HEK293 (cell line): Measurements from ENCODE around the gene SRMS.

Experiments
- CTCF ChIP-seq: fragments of 450-650 bp; formaldehyde crosslinking; IDR thresholded peaks from 2 replicates; pipeline ENCODE4 v1.5.1; 2016; ENCODE audit warnings: missing biosample characterization, missing genetic modification characterization
- ZFP37 ChIP-seq: fragments of 450-650 bp; formaldehyde crosslinking; IDR thresholded peaks from 2 replicates; pipeline ENCODE4 v1.5.1; 2016; ENCODE audit warnings: missing biosample characterization, missing genetic modification characterization
- ZNF114 ChIP-seq: fragments of 450-650 bp; formaldehyde crosslinking; IDR thresholded peaks from 2 replicates; pipeline ENCODE4 v1.5.0; 2017; ENCODE audit warnings: missing biosample characterization, missing genetic modification characterization
- ZNF133 ChIP-seq: fragments of 450-650 bp; formaldehyde crosslinking; IDR thresholded peaks from 2 replicates; pipeline ENCODE4 v1.5.1; 2016; ENCODE audit warnings: missing biosample characterization, missing genetic modification characterization
- ZNF202 ChIP-seq: fragments of 450-650 bp; formaldehyde crosslinking; IDR thresholded peaks from 2 replicates; pipeline ENCODE4 v1.5.1; 2016; ENCODE audit warnings: missing biosample characterization, missing genetic modification characterization, borderline replicate concordance
- ZNF248 ChIP-seq: fragments of 450-650 bp; formaldehyde crosslinking; IDR thresholded peaks from 2 replicates; pipeline ENCODE4 v1.5.1; 2017; ENCODE audit warnings: missing biosample characterization, missing genetic modification characterization
- ZNF274 ChIP-seq, 2 experiments: fragments of 200-500 bp in 1 of 2; fragments of 450-650 bp in 1 of 2; sonication (Bioruptor generic) in 1 of 2; formaldehyde crosslinking in 1 of 2; IDR thresholded peaks; 2 replicates each; pipeline versions ENCODE4 v1.5.1 to v1.6.1; 2014 to 2016; ENCODE audit warnings: borderline replicate concordance in 1 of 2, inconsistent platforms in 1 of 2, low read length in 1 of 2, missing biosample characterization in 1 of 2, missing genetic modification characterization in 1 of 2
- ZNF416 ChIP-seq: fragments of 450-650 bp; formaldehyde crosslinking; IDR thresholded peaks from 2 replicates; pipeline ENCODE4 v1.5.1; 2016; ENCODE audit warnings: missing biosample characterization, missing genetic modification characterization
- ZSCAN23 ChIP-seq: fragments of 450-650 bp; formaldehyde crosslinking; IDR thresholded peaks from 2 replicates; pipeline ENCODE4 v1.5.1; 2016; ENCODE audit warnings: missing biosample characterization, missing genetic modification characterization
- ZSCAN5A ChIP-seq: fragments of 450-650 bp; formaldehyde crosslinking; IDR thresholded peaks from 2 replicates; pipeline ENCODE4 v1.5.1; 2016; ENCODE audit warnings: missing biosample characterization, missing genetic modification characterization
- TF ChIP-seq, protein P1 (sequence below): fragments of 450-650 bp; IDR thresholded peaks from 2 replicates; pipeline ENCODE4 v1.5.1; 2018; ENCODE audit warnings: missing biosample characterization, mild to moderate bottlenecking, missing genetic modification characterization

- TF ChIP-seq CTCF (tag by site-specific recombination) (no peak), ZNF202 (tag by site-specific recombination) (no peak), ZSCAN5A (no peak), ZNF133 (tag by site-specific recombination) (no peak), ZSCAN23 (tag by site-specific recombination) (no peak), ZNF248 (no peak), ZNF274 (IDR thresholded peaks at IDR 0.05; ENCODE audit: low read length) (no peak), ZNF274 (tag by site-specific recombination; IDR thresholded peaks at IDR 0.05; ENCODE audit: borderline replicate concordance) (no peak), ZNF114 (no peak), ZFP37 (no peak), ZNF416 (tag by site-specific recombination) (no peak)
- TF ChIP-seq, protein P1, sequence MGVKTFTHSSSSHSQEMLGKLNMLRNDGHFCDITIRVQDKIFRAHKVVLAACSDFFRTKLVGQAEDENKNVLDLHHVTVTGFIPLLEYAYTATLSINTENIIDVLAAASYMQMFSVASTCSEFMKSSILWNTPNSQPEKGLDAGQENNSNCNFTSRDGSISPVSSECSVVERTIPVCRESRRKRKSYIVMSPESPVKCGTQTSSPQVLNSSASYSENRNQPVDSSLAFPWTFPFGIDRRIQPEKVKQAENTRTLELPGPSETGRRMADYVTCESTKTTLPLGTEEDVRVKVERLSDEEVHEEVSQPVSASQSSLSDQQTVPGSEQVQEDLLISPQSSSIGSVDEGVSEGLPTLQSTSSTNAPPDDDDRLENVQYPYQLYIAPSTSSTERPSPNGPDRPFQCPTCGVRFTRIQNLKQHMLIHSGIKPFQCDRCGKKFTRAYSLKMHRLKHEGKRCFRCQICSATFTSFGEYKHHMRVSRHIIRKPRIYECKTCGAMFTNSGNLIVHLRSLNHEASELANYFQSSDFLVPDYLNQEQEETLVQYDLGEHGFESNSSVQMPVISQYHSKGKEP (tag by site-specific recombination), result no peak
Measured at GRCh38 chr20:63596423-63596822, 48.9 kb upstream of the SRMS start.
